Breast epithelium (tissue), 3 donors: ENCODE data around the gene THSD4.

Source experiments
- CTCF ChIP-seq, 3 donors: fragments of 450-650 bp; IDR thresholded peaks; one replicate each; pipeline ENCODE4 v1.5.1; 2016 to 2017; ENCODE audit warnings: antibody characterized with exemption in 3 of 3, mild to moderate bottlenecking in 3 of 3, moderate library complexity in 3 of 3
- POLR2A ChIP-seq: fragments of 450-650 bp; IDR thresholded peaks from one replicate; pipeline ENCODE4 v1.6.1; 2016; ENCODE audit warnings: antibody characterized with exemption, mild to moderate bottlenecking, moderate library complexity
- POLR2AphosphoS5 ChIP-seq, 3 donors: sonication (generic); formaldehyde crosslinking; IDR thresholded peaks; one replicate each; pipeline ENCODE4 v1.6.1; 2017; ENCODE audit warnings: antibody characterized with exemption in 3 of 3

DNA sequence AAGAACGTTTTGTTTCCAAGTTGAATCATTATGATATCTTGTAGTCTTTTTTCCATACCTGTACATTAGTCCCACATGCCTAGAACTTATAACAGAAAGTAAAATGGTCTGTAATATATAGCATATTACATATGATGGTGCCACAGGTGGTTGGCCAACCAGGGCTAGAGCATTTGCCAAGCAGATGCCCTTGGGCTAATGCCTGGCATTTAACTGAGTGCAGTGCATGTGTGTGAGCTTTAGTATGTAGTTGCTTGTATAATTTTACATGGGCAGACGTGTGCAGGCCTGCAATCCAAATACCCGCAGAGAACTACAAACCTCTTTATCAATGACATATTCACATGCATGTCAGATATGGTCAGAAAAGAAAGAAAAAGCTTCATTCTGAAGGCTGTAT, 27.5 kb downstream of the THSD4 start:
- no peak for TF ChIP-seq CTCF (IDR thresholded peaks at IDR 0.05)
- TF ChIP-seq POLR2A, result no peak
- TF ChIP-seq POLR2AphosphoS5 (IDR thresholded peaks at IDR 0.05), result no peak
